Transverse colon (tissue), 4 donors: Measurements from ENCODE around the gene LLPH. TPM values are rescaled to one million over a fixed set of nuclear protein-coding genes. Genes with fewer than 3 reads are reported as not detected.

ENCODE experiments used
- DNase-seq: peaks from one replicate; pipeline ENCODE4 v3.0.0-alpha.2; 2019
- H3K27ac ChIP-seq, 4 donors: fragments of 200-600 bp; sonication (generic); 2 replicates each; pipeline ENCODE4 v1.5.1; 2016 to 2018; ENCODE audit warnings: inconsistent platforms in 4 of 4
- H3K27me3 ChIP-seq: fragments of 200-600 bp; sonication (generic); 2 replicates; pipeline ENCODE4 v1.5.1; 2017; ENCODE audit warnings: inconsistent platforms
- H3K36me3 ChIP-seq, 4 donors: fragments of 200-600 bp; sonication (generic); 2 replicates each; pipeline ENCODE4 v1.5.1; 2017 to 2019; ENCODE audit warnings: inconsistent platforms in 4 of 4
- H3K4me1 ChIP-seq, 4 donors: fragments of 200-600 bp; sonication (generic); 2 replicates each; pipeline ENCODE4 v1.5.1; 2017 to 2020; ENCODE audit warnings: inconsistent platforms in 4 of 4
- H3K4me3 ChIP-seq, 4 donors: fragments of 200-600 bp; sonication (generic); 1 replicate in 1 of 4; 2 replicates in 3 of 4; pipeline versions ENCODE4 v1.5.1 to v1.6.1; 2017 to 2019; ENCODE audit warnings: inconsistent platforms in 4 of 4
- H3K9me3 ChIP-seq, 2 donors: fragments of 200-600 bp; sonication (generic); 2 replicates each; pipeline ENCODE4 v1.5.1; 2017 to 2019; ENCODE audit warnings: inconsistent platforms in 2 of 2
- CTCF ChIP-seq, 5 experiments: fragments of 200-600 bp in 3 of 5; fragments of 450-650 bp in 2 of 5; sonication (generic) in 3 of 5; IDR thresholded peaks; 1 replicate in 2 of 5; 2 replicates in 3 of 5; pipeline ENCODE4 v1.5.1; 2016 to 2017; ENCODE audit warnings: antibody characterized with exemption in 5 of 5, inconsistent platforms in 3 of 5, mild to moderate bottlenecking in 2 of 5, moderate library complexity in 1 of 5
- EP300 ChIP-seq: sonication (generic); formaldehyde crosslinking; IDR thresholded peaks from one replicate; pipeline ENCODE4 v1.6.1; 2017; ENCODE audit warnings: antibody characterized with exemption, low read depth
- POLR2A ChIP-seq: fragments of 450-650 bp; IDR thresholded peaks from one replicate; pipeline ENCODE4 v1.6.1; 2016; ENCODE audit warnings: antibody characterized with exemption, mild to moderate bottlenecking, moderate library complexity
- POLR2AphosphoS5 ChIP-seq, 3 donors: sonication (generic); formaldehyde crosslinking; IDR thresholded peaks; one replicate each; pipeline ENCODE4 v1.6.1; 2016; ENCODE audit warnings: antibody characterized with exemption in 3 of 3
- WGBS, 2 donors: methylation state at CpG; one replicate each; pipeline ENCODE4 v1.1.5; 2018; ENCODE audit warnings: low coverage in 1 of 2; 5-methylcytosine and 5-hydroxymethylcytosine counted together
- in situ Hi-C, 4 donors: fragments of 200-750 bp; cut with MboI; loops; one replicate each; pipeline versions ENCODE4 v1.15.0 to v1.15.1; 2017; ENCODE audit warnings: low sequenced_read_pairs in 3 of 4, low pct_ligation_motif_present in 1 of 4, low pct_unique_long_range_greater_than_20kb in 1 of 4
- intact Hi-C: fragments of 100-400 bp; cut with DNase I; formaldehyde crosslinking; loops from one replicate; pipeline ENCODE4 v1.15.1; 2023; ENCODE audit warnings: low total_unique reads
- total RNA-seq, 4 donors: library from RNA; depleted of rRNA; stranded (reverse); fragments of >200 nt; gene quantifications; one replicate each; pipeline ENCODE4 v1.1.0, GENCODE V29; 2016

Gene LLPH
- total RNA-seq, 4 donors from 2014 or later: 3.5 to 4.9 (median 3.9) TPM

- no peak for DNase-seq
- H3K36me3 ChIP-seq: peaks cover 0 to 33% (median 9%) of the 10 kb centered on the region in 4 donors
- TF ChIP-seq EP300: no peak
- no peak for TF ChIP-seq POLR2AphosphoS5 (IDR thresholded peaks at IDR 0.05)
- no peak for TF ChIP-seq CTCF (IDR thresholded peaks at IDR 0.05)
- no peak for TF ChIP-seq POLR2A
- H3K4me3 ChIP-seq: no peak overlapping the region
- H3K27ac ChIP-seq: no peak overlapping the region
- in situ Hi-C loops: loop anchor here in 1 of 4 donors (25.0 kb wide), 1 partner anchor 292 kb away; no protein-coding TSS in a partner anchor
- H3K4me1 ChIP-seq: no peaks in the 10 kb centered on the region
- intact Hi-C loops: loop anchor here (1.0 kb wide), 1 partner anchor 47 kb away; no protein-coding TSS in a partner anchor
- no peaks in the 10 kb centered on the region for H3K27me3 ChIP-seq
- 91 to 93% methylated on average over 1 of the region's 1 CpG for WGBS, 2 donors
- no peaks in the 10 kb centered on the region for H3K9me3 ChIP-seq
Observed at GRCh38 chr12:66119870-66120241, 10.7 kb downstream of the LLPH start.

- TF ChIP-seq POLR2A (no peak), CTCF (IDR thresholded peaks at IDR 0.05) (no peak), EP300 (no peak), POLR2AphosphoS5 (IDR thresholded peaks at IDR 0.05) (no peak)
- no peak overlapping the region for H3K27ac ChIP-seq
- H3K27me3 ChIP-seq: no peaks in the 10 kb centered on the region
- DNase-seq: no peak
- no peak overlapping the region for H3K4me3 ChIP-seq
- H3K9me3 ChIP-seq: no peaks in the 10 kb centered on the region
- H3K4me1 ChIP-seq: no peaks in the 10 kb centered on the region
- in situ Hi-C loops: loop anchor here in 1 of 4 donors (25.0 kb wide), 1 partner anchor 293 kb away; no protein-coding TSS in a partner anchor
- WGBS, 2 donors: 87 to 89% methylated on average over 2 of the region's 2 CpGs
- peaks cover 0 to 28% (median 7%) of the 10 kb centered on the region in 4 donors for H3K36me3 ChIP-seq
- intact Hi-C loops: loop anchor here (1.0 kb wide), 1 partner anchor 48 kb away; no protein-coding TSS in a partner anchor
Observed at GRCh38 chr12:66119229-66119869, 11.2 kb downstream of the LLPH start.

- Histone ChIP-seq H3K9me3 (no peaks in the 10 kb centered on the region), H3K27ac (no peak overlapping the region), H3K27me3 (no peaks in the 10 kb centered on the region), H3K4me1 (no peaks in the 10 kb centered on the region), H3K36me3 (peaks cover 0 to 18% (median 3%) of the 10 kb centered on the region in 4 donors), H3K4me3 (no peak overlapping the region)
- 86 to 92% methylated on average over 8 to 9 of the region's 9 CpGs for WGBS, 2 donors
- DNase-seq: no peak
- no peak for TF ChIP-seq CTCF (IDR thresholded peaks at IDR 0.05)
- intact Hi-C loops: no loop called here
- in situ Hi-C loops: loop anchor here in 1 of 4 donors (25.0 kb wide), 1 partner anchor 294 kb away; no protein-coding TSS in a partner anchor
Observed at GRCh38 chr12:66118240-66118891, 12.2 kb downstream of the LLPH start.

- Histone ChIP-seq H3K27ac (no peak overlapping the region), H3K4me1 (no peaks in the 10 kb centered on the region), H3K4me3 (no peak overlapping the region), H3K36me3 (peaks cover 0 to 7% (median 0%) of the 10 kb centered on the region in 4 donors), H3K27me3 (no peaks in the 10 kb centered on the region), H3K9me3 (no peaks in the 10 kb centered on the region)
- in situ Hi-C loops (loop anchor here in 1 of 4 donors (25.0 kb wide), 1 partner anchor 295 kb away; no protein-coding TSS in a partner anchor), intact Hi-C loops (no loop called here)
- TF ChIP-seq POLR2AphosphoS5 (IDR thresholded peaks at IDR 0.05) (no peak), CTCF (IDR thresholded peaks at IDR 0.05) (no peak), POLR2A (no peak), EP300 (no peak)
- WGBS, 2 donors: 83 to 94% methylated on average over 2 of the region's 2 CpGs
- DNase-seq: no peak
Observed at GRCh38 chr12:66117242-66117641, 13.3 kb downstream of the LLPH start.
